HG03521 (cell line): ENCODE measurements around the gene PHACTR3.

Source experiments
- ATAC-seq: cut with Tn5 transposase; IDR thresholded peaks from one replicate; pipeline ENCODE4 v1.9.1; 2021; ENCODE audit warnings: mild to moderate bottlenecking, moderate library complexity; ENCODE audit not compliant: unreplicated experiment

Gene PHACTR3

GRCh38 chr20:59644371-59644939 is 40.1 kb downstream of the PHACTR3 start:
- no peak for ATAC-seq

DNA sequence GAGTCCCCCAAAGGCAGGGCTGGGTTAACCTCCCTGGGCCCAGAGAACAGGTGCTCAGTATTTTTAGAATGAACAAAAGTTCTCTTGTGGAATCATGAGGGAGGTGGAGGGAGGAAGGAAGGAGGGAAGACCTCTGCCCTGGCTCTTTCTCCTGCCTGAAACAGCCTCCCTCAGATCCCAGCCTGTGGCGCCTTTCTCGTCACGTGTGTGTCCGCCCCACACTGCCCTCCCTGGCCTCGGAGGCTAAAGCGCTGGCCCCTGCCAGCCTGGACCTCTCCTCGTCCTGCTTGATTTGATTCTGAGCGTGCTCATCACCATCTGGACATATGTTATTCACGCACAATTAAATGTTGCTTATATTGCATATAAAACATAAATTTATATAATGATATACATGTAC is 40.9 kb downstream of the PHACTR3 start:
- ATAC-seq: no peak

- no peak for ATAC-seq
Observed at GRCh38 chr20:59645761-59646171, 41.4 kb downstream of the PHACTR3 start.

DNA sequence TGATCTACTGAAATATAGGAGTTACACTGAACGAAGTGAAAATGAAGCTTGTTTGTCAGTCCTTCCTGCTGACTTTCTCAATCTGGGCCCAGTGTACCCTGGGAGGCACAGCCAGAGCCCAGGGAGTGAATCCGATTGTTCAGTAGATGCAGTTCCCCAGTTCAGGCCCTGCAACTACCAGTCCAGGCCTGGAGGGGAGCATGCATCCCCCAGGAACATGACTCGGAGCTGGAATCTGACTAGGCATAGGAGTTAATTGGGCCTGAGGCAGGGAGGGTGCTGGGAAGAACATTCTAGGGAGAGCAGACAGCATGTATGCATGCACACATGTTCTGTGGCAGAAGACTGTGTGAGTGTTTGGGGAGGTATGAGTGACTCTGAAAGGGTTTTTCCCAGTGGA is 42.1 kb downstream of the PHACTR3 start:
- ATAC-seq: no peak

- no peak for ATAC-seq
Observed at GRCh38 chr20:59647271-59647670, 42.9 kb downstream of the PHACTR3 start.

GRCh38 chr20:59648466-59649070 is 44.2 kb downstream of the PHACTR3 start:
- no peak for ATAC-seq

DNA sequence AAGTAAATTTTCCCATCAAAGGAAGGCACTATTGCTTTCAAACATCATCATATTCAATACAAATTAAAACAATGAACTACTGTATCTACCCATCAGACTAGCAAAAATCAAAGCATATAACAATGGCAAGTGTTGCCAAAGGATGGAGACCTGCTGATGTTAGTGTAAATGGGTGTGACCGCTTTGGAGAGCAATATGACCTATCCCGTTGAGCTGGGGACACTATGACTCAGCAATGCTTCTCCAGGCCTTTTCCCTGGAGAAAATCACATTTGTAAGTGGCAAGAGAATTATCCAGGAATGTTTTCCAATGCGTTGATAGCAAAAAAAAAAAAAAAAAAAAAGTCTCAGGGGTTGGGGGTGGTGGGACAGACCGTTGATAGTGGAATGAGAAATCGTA is 46.1 kb downstream of the PHACTR3 start:
- ATAC-seq: no peak

- ATAC-seq: no peak
Observed at GRCh38 chr20:59652381-59652780, 48.0 kb downstream of the PHACTR3 start.

- no peak for ATAC-seq
Observed at GRCh38 chr20:59656417-59656816, 52.1 kb downstream of the PHACTR3 start.

- ATAC-seq: no peak
Observed at GRCh38 chr20:59657459-59658046, 53.2 kb downstream of the PHACTR3 start.

- no peak for ATAC-seq
Observed at GRCh38 chr20:59660471-59660870, 56.1 kb downstream of the PHACTR3 start.

DNA sequence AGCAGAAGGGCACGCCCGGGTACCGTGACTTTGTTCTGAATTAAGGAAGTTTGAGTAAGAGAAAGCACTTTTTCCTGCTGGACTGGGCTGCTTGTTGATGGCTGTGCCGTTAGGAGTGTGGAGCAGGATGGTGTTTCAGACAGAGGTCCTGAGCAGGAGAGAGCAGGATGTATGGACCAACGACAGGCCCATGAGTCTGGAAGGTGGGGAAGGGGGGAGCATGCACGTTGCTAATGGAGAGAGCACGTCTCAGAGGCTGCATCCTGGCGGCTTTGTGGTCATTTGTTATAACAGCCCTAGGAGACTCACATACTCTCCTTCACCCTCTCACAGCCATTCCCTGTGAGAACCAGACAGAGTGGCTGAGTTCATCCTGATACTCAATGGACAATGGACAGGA is 56.8 kb downstream of the PHACTR3 start:
- ATAC-seq: no peak

DNA sequence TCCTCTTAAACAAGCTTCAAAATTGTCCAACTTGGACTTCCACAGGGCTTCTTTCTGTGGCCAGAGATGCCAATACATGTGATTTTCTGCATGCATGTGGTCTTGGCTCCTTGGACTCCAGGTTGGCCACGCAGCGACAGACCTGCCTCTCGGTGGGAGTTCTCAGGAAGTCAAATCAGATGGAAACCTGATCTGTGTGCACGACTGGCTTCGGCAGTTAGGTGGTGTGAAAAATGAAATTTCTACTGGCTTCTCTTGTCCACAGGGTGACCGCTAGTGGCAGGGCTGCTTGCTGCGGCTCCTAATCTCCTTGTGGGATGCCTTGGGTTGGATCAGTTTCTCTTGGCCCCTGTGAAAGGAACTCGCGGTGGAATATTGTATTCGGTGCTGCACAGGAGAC is 57.3 kb downstream of the PHACTR3 start:
- ATAC-seq: no peak

DNA sequence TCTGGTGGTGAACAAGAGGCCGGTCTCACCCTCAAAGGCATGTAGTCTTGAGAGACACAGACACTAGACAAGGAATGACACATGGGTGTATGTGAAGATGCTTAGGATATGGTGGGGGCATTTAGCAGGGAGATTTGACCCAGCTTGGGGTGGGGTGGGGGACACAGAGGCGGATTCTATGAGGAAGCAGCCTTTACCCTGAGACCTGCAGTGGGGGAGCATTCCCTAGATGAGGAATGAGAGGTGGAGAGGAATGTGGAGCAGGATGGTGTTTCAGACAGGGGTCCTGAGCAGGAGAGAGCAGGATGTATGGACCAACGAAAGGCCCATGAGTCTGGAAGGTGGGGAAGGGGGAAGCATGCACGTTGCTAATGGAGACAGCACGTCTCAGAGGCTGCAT is 57.8 kb downstream of the PHACTR3 start:
- no peak for ATAC-seq

DNA sequence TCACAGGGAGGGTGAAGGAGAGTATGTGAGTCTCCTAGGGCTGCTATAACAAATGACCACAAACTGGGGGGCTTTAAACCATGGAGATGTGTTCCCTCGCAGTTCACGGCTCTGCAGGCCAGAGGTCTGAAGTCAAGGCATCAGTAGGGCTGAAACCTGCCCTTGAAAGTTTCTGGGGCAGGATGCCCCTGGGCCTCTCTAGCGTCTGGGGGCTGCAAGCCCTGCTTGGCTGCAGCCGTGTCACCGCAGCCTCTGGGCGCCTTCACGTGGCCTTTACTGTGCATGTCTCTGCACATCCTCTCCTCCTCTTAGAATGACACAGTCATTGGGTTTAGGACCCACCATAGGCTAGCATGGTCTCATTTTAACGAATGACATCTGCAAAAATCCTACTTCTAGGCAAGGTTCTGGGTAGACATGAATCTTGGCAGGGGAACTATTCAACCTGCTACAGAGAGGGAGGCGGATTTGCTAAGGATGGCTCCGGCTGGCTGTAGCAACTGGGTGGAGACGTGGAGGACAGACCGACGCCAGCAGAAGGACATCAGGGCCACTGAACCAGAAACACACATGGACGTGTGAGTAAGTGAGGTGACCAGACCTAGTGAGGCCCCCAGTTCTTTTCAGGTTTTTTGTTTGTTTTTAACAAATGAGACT is 58.6 kb downstream of the PHACTR3 start:
- ATAC-seq: no peak

DNA sequence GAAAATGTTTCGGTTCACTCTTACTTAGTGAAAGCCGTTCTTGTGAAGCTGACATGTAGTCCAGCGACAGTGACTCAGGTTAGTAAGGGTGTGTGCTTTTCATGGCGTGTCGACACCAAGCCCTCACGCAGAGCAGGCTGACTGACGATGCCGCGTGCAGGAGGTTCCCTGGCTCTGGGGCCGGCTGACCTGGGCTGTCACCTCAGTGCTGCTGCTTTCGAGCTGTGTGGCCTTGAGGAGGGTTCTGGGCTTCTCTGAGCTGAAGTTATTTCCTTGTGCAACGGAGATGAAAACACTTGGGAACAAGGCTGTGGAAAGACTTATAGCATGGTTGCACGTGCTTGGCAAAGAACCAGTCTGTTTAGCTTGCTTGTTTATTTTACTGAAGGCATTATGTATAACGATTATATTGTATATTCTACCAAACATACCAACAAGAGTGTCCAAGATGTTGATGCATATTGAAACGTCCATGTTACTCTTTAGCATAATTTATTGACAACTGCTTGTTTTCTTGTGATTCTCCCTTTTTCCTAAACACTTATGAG is 59.2 kb downstream of the PHACTR3 start:
- no peak for ATAC-seq

GRCh38 chr20:59664421-59664941 is 60.1 kb downstream of the PHACTR3 start:
- ATAC-seq: no peak

GRCh38 chr20:59665656-59666555 is 61.6 kb downstream of the PHACTR3 start:
- ATAC-seq: no peak

GRCh38 chr20:59666586-59666985 is 62.2 kb downstream of the PHACTR3 start:
- ATAC-seq: no peak

- ATAC-seq: no peak
Observed at GRCh38 chr20:59667131-59667530, 62.8 kb downstream of the PHACTR3 start.
